ENCODE measurements around the gene FOXP1. TPM values are rescaled to one million over a fixed set of nuclear protein-coding genes. Genes with fewer than 3 reads are reported as not detected.

FOXP1 gene
- total and polyA plus RNA-seq, 9 of the 15 experiments (the other 6 are each of a cell fraction or from before 2014, with no cell fraction given) = 7.7 to 34.5 (median 13.7) TPM

DNA sequence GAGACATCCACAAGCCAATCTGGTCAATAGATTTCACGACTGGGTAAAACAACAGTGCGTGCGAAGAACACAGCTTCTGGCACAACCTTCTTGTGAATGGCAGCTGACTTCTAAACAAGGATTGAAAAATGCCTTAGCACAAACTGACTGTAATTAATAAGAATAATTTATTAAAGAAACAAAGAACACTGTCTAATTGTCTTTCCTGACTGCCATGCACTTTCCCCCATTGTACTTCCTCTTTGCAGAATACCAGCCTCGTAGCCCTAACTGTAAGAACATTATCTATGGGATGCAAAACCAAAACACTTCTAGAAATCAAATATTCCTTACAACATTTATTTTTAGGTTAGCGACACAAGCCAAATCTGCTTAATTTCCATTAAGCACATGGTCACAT lies 6.5 kb downstream of the FOXP1 start:
- H3K4me1 ChIP-seq (replicated peaks in 1 of 2; ENCODE audit: control insufficient read depth in 2 of 2, insufficient read depth in 2 of 2, low read length in 2 of 2) = peaks cover 4 to 10% of the 10 kb centered on the region in 2 experiments; a peak in 2 of 5 replicates
- H3K4me3 ChIP-seq = no peak overlapping the region
- in situ Hi-C loops (cut with MboI) = loop anchor here (25.0 kb wide), 1 partner anchor 565 kb away; no protein-coding TSS in a partner anchor
- no peak for DNase-seq (ENCODE audit: extremely low read depth in 1 of 4, low spot score in 3 of 4)
- H3K27me3 ChIP-seq (ENCODE audit: control insufficient read depth in 2 of 2, insufficient read depth in 2 of 2, low read length in 2 of 2) = no peaks in the 10 kb centered on the region
- H3K9me3 ChIP-seq (replicated peaks; ENCODE audit: control insufficient read depth, insufficient read depth, low read depth, low read length) = no peaks in the 10 kb centered on the region
- no peaks in the 10 kb centered on the region for H3K36me3 ChIP-seq (ENCODE audit: control insufficient read depth, insufficient read depth, low read length)
- TF ChIP-seq, protein P1, sequence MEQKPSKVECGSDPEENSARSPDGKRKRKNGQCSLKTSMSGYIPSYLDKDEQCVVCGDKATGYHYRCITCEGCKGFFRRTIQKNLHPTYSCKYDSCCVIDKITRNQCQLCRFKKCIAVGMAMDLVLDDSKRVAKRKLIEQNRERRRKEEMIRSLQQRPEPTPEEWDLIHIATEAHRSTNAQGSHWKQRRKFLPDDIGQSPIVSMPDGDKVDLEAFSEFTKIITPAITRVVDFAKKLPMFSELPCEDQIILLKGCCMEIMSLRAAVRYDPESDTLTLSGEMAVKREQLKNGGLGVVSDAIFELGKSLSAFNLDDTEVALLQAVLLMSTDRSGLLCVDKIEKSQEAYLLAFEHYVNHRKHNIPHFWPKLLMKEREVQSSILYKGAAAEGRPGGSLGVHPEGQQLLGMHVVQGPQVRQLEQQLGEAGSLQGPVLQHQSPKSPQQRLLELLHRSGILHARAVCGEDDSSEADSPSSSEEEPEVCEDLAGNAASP (IDR thresholded peaks at IDR 0.05) = no peak
- TF ChIP-seq MECOM (CRISPR knock-in tag; IDR thresholded peaks at IDR 0.05) (no peak), ZNF121 (CRISPR knock-in tag; conservative IDR thresholded peaks at IDR 0.05) (no peak), CHD2 (IDR thresholded peaks at IDR 0.05; ENCODE audit: low read depth, low read length) (no peak), ZNF57 (CRISPR knock-in tag; IDR thresholded peaks at IDR 0.05) (no peak), ZFP30 (CRISPR knock-in tag; IDR thresholded peaks at IDR 0.05; ENCODE audit: borderline replicate concordance) (no peak)
- TF ChIP-seq, protein P2, sequence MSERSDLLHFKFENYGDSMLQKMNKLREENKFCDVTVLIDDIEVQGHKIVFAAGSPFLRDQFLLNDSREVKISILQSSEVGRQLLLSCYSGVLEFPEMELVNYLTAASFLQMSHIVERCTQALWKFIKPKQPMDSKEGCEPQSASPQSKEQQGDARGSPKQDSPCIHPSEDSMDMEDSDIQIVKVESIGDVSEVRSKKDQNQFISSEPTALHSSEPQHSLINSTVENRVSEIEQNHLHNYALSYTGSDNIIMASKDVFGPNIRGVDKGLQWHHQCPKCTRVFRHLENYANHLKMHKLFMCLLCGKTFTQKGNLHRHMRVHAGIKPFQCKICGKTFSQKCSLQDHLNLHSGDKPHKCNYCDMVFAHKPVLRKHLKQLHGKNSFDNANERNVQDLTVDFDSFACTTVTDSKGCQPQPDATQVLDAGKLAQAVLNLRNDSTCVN (CRISPR knock-in tag; IDR thresholded peaks at IDR 0.05) = no peak
- TF ChIP-seq, protein P3, sequence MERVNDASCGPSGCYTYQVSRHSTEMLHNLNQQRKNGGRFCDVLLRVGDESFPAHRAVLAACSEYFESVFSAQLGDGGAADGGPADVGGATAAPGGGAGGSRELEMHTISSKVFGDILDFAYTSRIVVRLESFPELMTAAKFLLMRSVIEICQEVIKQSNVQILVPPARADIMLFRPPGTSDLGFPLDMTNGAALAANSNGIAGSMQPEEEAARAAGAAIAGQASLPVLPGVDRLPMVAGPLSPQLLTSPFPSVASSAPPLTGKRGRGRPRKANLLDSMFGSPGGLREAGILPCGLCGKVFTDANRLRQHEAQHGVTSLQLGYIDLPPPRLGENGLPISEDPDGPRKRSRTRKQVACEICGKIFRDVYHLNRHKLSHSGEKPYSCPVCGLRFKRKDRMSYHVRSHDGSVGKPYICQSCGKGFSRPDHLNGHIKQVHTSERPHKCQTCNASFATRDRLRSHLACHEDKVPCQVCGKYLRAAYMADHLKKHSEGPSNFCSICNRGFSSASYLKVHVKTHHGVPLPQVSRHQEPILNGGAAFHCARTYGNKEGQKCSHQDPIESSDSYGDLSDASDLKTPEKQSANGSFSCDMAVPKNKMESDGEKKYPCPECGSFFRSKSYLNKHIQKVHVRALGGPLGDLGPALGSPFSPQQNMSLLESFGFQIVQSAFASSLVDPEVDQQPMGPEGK (CRISPR knock-in tag; IDR thresholded peaks at IDR 0.05; ENCODE audit: borderline replicate concordance) = no peak
- H3K79me2 ChIP-seq (ENCODE audit: control insufficient read depth, insufficient read depth, low read length) = peaks cover 12% of the 10 kb centered on the region; the same call in 2 of the 3 replicates
- CTCF ChIA-PET (ENCODE audit: low intra/inter-chr PET ratio) = no interaction called here
- intact Hi-C loops (cut with micrococcal nuclease) = no loop called here
- POLR2A ChIA-PET = interaction anchor here (0.5 kb wide), 1 partner anchor 700 kb away, joined by 3 read pairs; no protein-coding TSS in a partner anchor
- no peak overlapping the region for H2AFZ ChIP-seq (ENCODE audit: low read depth, low read length)
- no peak overlapping the region for H3K4me2 ChIP-seq (ENCODE audit: insufficient read depth, low read length)
- ATAC-seq = no peak
- H3K9me1 ChIP-seq (ENCODE audit: control insufficient read depth, insufficient read depth, low read length) = no peaks in the 10 kb centered on the region
- no TSS peak for BruUV-seq (replicated peaks)
- no peak for FAIRE-seq
- no peak overlapping the region for H3K27ac ChIP-seq (ENCODE audit: extremely low read depth, low read depth, low read length)
- 73% methylated on average over 5 of the region's 5 CpGs for WGBS (ENCODE audit: insufficient coverage, low coverage, missing lambda C conversion rate)
- no peak overlapping the region for H3K9ac ChIP-seq (ENCODE audit: insufficient read depth in 1 of 2, low read depth in 2 of 2, low read length in 2 of 2)
- H4K20me1 ChIP-seq (replicated peaks; ENCODE audit: control insufficient read depth, insufficient read depth, low read length) = no peaks in the 10 kb centered on the region
